GM12878 (cell line): ENCODE results near the gene HMOX1. TPM values are rescaled to one million over a fixed set of nuclear protein-coding genes. Genes with fewer than 3 reads are reported as not detected.
A peak's percentile ranks its signal among the peaks of the same experiment; 100 is the strongest.

Experiments
- ATAC-seq: fragments of 200-7000 bp; cut with Tn5 transposase; 3 replicates; pipeline ENCODE4 v1.9.1; 2020; ENCODE audit warnings: mild to moderate bottlenecking, moderate library complexity
- BruUV-seq: library from RNA; stranded (reverse); fragments of 400-500 nt; replicated peaks from 2 replicates; lab custom pipeline; 2021; lab: Mats Ljungman, UMichigan
- CTCF ChIA-PET: fragments of 300-600 bp; sonication (Branson Sonifier 250); formaldehyde crosslinking; extraction: SDS; loops from one replicate; lab custom pipeline; 2021; ENCODE audit warnings: inconsistent platforms; lab: Yijun Ruan, JAX
- POLR2A ChIA-PET: fragments of 350-600 bp; formaldehyde crosslinking; extraction: SDS; loops from one replicate; lab custom pipeline; 2021; ENCODE audit warnings: inconsistent platforms; lab: Charles Lee
- RAD21 ChIA-PET: fragments of 300-600 bp; sonication (Branson Sonifier 250); formaldehyde crosslinking; loops from one replicate; lab custom pipeline; 2023; ENCODE audit warnings: antibody characterized with exemption; ENCODE audit not compliant: unreplicated experiment; lab: Charles Lee
- SMC1A ChIA-PET: fragments of 300-600 bp; sonication (Branson Sonifier 250); formaldehyde crosslinking; loops from one replicate; lab custom pipeline; 2023; ENCODE audit not compliant: unreplicated experiment, uncharacterized antibody; lab: Charles Lee
- DNase-seq: peaks from one replicate; pipeline ENCODE4 v3.0.0-alpha.2; 2011; ENCODE audit warnings: low read depth, low spot score
- FAIRE-seq: peaks from 3 replicates; lab custom pipeline; 2011; peaks lifted over from hg19 to GRCh38; lab: Jason Lieb, UNC
- H2AFZ ChIP-seq: 2 replicates; pipeline ENCODE4 v1.6.0; 2011; ENCODE audit warnings: low read depth, low read length, control low read depth; ENCODE audit not compliant: control insufficient read depth
- H3K27ac ChIP-seq: 2 replicates; pipeline ENCODE4 v1.5.1; 2011; ENCODE audit warnings: control low read depth; ENCODE audit not compliant: control insufficient read depth, insufficient read depth
- H3K27me3 ChIP-seq, 2 experiments: replicated peaks in 1 of 2; 2 replicates each; pipeline versions ENCODE4 v1.6.0 to v1.6.1; 2011; ENCODE audit warnings: low read length in 1 of 2; ENCODE audit not compliant: control insufficient read depth in 2 of 2, insufficient read depth in 2 of 2
- H3K36me3 ChIP-seq, 2 experiments: 2 replicates each; pipeline ENCODE4 v1.5.1; 2011; ENCODE audit warnings: low read length in 1 of 2; ENCODE audit not compliant: control insufficient read depth in 2 of 2, insufficient read depth in 2 of 2
- H3K4me1 ChIP-seq: 2 replicates; pipeline ENCODE4 v1.6.1; 2011; ENCODE audit warnings: mild to moderate bottlenecking, low read length, moderate library complexity, mixed read lengths; ENCODE audit not compliant: control insufficient read depth, insufficient read depth
- H3K4me2 ChIP-seq: 2 replicates; pipeline ENCODE4 v1.6.0; 2011; ENCODE audit warnings: control low read depth; ENCODE audit not compliant: control insufficient read depth, insufficient read depth
- H3K4me3 ChIP-seq: fragments of 200-600 bp; sonication (generic); 2 replicates; pipeline ENCODE4 v1.5.1; 2016
- H3K79me2 ChIP-seq: 2 replicates; pipeline ENCODE4 v1.6.0; 2011; ENCODE audit warnings: low read length; ENCODE audit not compliant: control insufficient read depth, insufficient read depth
- H3K9ac ChIP-seq: 2 replicates; pipeline ENCODE4 v1.8.0; 2011; ENCODE audit warnings: low read length, control low read depth, mixed read lengths; ENCODE audit not compliant: control insufficient read depth, insufficient read depth
- H3K9me3 ChIP-seq: replicated peaks from 3 replicates; pipeline ENCODE4 v1.5.1; 2011; ENCODE audit warnings: mild to moderate bottlenecking, low read length; ENCODE audit not compliant: control insufficient read depth, insufficient read depth
- H4K20me1 ChIP-seq: 2 replicates; pipeline ENCODE4 v1.6.0; 2011; ENCODE audit not compliant: control insufficient read depth, insufficient read depth
- NFXL1 ChIP-seq: fragments of 450-650 bp; IDR thresholded peaks from 2 replicates; pipeline ENCODE4 v1.6.1; 2017; ENCODE audit warnings: antibody characterized with exemption, mild to moderate bottlenecking, borderline replicate concordance
- POLR2A ChIP-seq: IDR thresholded peaks from 2 replicates; pipeline ENCODE4 v1.6.1; 2011; ENCODE audit warnings: low read depth, mild to moderate bottlenecking, low read length
- POLR2AphosphoS2 ChIP-seq: IDR thresholded peaks from 2 replicates; pipeline ENCODE4 v1.6.1; 2011; ENCODE audit warnings: low read depth, mild to moderate bottlenecking, low read length, improper control_type of control experiment, moderate library complexity
- TCF12 ChIP-seq: IDR thresholded peaks from 2 replicates; pipeline ENCODE4 v1.6.1; 2011; ENCODE audit warnings: low read depth, mild to moderate bottlenecking, low read length
- WGBS: methylation state at CpG from one replicate; pipeline ENCODE4 v1.1.6; 2016; ENCODE audit warnings: low lambda C conversion rate; ENCODE audit not compliant: insufficient replicate concordance, insufficient coverage; ENCODE audit errors: missing lambda C conversion rate; 5-methylcytosine and 5-hydroxymethylcytosine counted together
- in situ Hi-C: fragments of 300-500 bp; cut with MboI; formaldehyde crosslinking; loops from 9 replicates; pipeline ENCODE4 v1.14.3; 2018; ENCODE audit warnings: mixed read lengths
- intact Hi-C: fragments of 100-400 bp; cut with micrococcal nuclease; formaldehyde crosslinking; loops from one replicate; pipeline ENCODE4 v1.14.2; 2022; ENCODE audit not compliant: unreplicated experiment
- polyA plus RNA-seq, 11 experiments: library from polyadenylated mRNA; depleted of rRNA in 4 of 11; unstranded in 6 of 11; stranded (reverse) in 5 of 11; fragments of >200 nt; fragmentation: Nextera tagmentation in 4 of 11; fragmentation: Illumina TruSeq in 1 of 11; extraction: Ambion mirVana in 4 of 11; extraction: Trizol in 1 of 11; gene quantifications; 1 replicate in 1 of 11; 2 replicates in 10 of 11; pipeline versions ENCODE4 v1.2.1 to v1.2.3, GENCODE V29; 2011 to 2016; ENCODE audit warnings: inconsistent platforms in 2 of 11, missing spikeins in 2 of 11, low read depth in 1 of 11
- total RNA-seq, 4 experiments: library from RNA; depleted of rRNA in 3 of 4; stranded (reverse); fragments of >200 nt in 3 of 4; fragmentation: Illumina TruSeq in 1 of 4; extraction: Trizol in 1 of 4; gene quantifications; 2 replicates each; pipeline versions ENCODE4 v1.2.1 to v1.2.3, GENCODE V29; 2013 to 2021

The HMOX1 gene
- total and polyA plus RNA-seq, 10 of the 15 experiments (the other 5 are each of a cell fraction or from before 2014, with no cell fraction given), result 1.5 to 36.7 (median 18.8) TPM

DNA sequence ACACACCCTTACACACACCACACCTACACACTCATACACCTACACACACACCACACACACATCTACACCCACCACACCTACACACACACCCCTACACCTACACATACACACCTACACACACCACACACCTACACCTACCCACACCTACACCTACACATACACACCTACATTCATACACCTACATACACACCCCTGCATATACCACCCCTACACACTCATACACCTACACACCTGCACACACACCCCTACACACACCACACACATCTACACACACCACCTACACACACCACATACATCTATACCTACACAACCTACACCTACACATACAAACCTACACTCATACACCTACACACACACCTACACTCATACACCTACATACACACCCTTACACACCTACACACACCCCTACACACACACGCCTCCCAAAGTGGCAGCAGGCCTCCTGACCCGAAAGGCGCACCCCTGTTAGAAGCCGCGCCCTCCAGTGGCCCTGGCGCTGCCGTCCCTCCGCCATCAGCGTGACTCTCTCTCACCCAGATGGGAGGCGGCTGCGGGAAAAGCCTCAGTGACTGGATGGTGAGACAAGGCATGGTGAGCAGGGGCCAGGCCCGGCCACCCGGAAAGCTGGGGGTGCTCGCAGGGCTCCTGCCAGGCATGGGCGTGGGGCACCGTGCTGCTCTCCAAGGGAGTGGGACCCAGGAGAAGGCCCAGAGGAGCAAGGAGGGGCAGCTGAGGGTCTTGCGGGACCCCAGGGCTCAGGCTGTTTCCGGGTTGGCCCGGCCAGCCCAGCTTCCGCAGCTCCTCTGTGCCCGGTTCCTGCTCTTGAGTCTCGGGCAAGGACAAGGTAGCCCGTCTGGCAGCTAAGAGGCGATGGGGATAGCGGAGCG is 37.0 kb upstream of the HMOX1 start:
- DNase-seq (no peak), FAIRE-seq (peak; percentile 75), ATAC-seq (no peak)
- CTCF ChIA-PET, result interaction anchor here (0.9 to 1.3 kb wide), 2 partner anchors 8 to 398 kb away, joined by 3 to 4 read pairs; no protein-coding TSS in a partner anchor
- no peak overlapping the region for H3K27ac ChIP-seq
- H3K4me2 ChIP-seq, result no peak overlapping the region
- H3K9ac ChIP-seq, result no peak overlapping the region
- H3K4me1 ChIP-seq, result peaks cover 7% of the 10 kb centered on the region
- TF ChIP-seq POLR2A (0 out of 2 replicates have a peak, but pooled peaks have one; percentile 10), POLR2AphosphoS2 (no peak)
- H3K36me3 ChIP-seq, result peaks cover 5 to 13% of the 10 kb centered on the region in 2 experiments; a peak in 2 of 4 replicates
- intact Hi-C loops, result no loop called here
- POLR2A ChIA-PET, result no interaction called here
- H3K9me3 ChIP-seq, result peaks cover 2% of the 10 kb centered on the region; the same call in 1 of the 3 replicates
- BruUV-seq, result no TSS peak
- in situ Hi-C loops, result no loop called here
- no peaks in the 10 kb centered on the region for H3K79me2 ChIP-seq
- 89% methylated on average over 22 of the region's 26 CpGs for WGBS
- no peaks in the 10 kb centered on the region for H4K20me1 ChIP-seq
- H3K27me3 ChIP-seq, result no peaks in the 10 kb centered on the region
- no peak overlapping the region for H3K4me3 ChIP-seq
- RAD21 ChIA-PET, result no interaction called here
- H2AFZ ChIP-seq, result no peak overlapping the region
- SMC1A ChIA-PET, result interaction anchor here (1.0 to 2.0 kb wide), 2 partner anchors 71 to 239 kb away, joined by 3 to 8 read pairs; no protein-coding TSS in a partner anchor

DNA sequence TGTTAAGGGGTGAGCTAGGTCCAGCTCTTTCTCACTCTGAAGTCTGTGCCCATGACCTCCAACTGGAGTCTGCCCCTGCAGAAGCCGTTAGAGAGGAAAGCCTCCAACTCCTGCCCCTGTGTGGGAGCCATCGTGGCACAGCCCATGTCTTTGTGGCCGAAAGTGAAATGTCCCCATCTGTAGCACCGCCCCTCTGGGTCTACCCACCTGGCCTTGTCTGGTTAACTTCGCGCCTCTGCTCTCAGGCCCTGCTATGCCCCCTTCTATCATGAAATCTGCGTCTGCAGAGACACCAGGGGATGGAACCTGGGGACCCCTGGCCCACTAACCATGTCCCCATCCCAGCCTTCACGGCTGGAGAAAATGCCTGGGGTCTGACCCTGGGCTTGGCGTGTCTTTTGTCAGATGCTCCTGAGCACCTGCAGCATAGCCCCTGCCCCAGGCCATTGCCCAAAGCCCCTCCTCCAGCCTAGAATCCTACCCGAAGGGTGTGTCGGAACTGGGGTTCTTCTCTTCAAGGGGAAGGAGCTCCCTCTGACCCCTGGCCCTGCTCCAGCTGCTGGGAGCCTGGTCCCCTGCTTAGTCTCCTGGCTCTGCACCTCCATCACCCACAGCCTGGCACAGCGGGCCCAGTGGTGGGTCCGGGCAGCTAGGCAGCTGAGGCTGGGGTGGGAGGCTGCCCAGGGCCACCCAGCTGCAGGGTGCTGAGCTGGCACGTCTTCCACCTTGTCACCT is 35.8 kb upstream of the HMOX1 start:
- H3K4me2 ChIP-seq, result no peak overlapping the region
- peaks cover 5 to 13% of the 10 kb centered on the region in 2 experiments; a peak in 2 of 4 replicates for H3K36me3 ChIP-seq
- no peak overlapping the region for H3K4me3 ChIP-seq
- no peak overlapping the region for H2AFZ ChIP-seq
- no peaks in the 10 kb centered on the region for H3K79me2 ChIP-seq
- WGBS, result 45% methylated on average over 14 of the region's 14 CpGs
- ChIA-PET SMC1A (interaction anchor here (1.0 to 2.0 kb wide), 2 partner anchors 70 to 238 kb away, joined by 3 to 8 read pairs; no protein-coding TSS in a partner anchor), CTCF (interaction anchor here (0.8 to 1.3 kb wide), 2 partner anchors 10 to 45 kb away, joined by 4 read pairs; partner anchors contain the start of gene TOM1), RAD21 (interaction anchor here (1.5 kb wide), 1 partner anchor 85 kb away, joined by 3 read pairs; no protein-coding TSS in a partner anchor), POLR2A (no interaction called here)
- H3K9me3 ChIP-seq, result peaks cover 2% of the 10 kb centered on the region; the same call in 1 of the 3 replicates
- intact Hi-C loops (no loop called here), in situ Hi-C loops (no loop called here)
- ATAC-seq, result peak; percentile 91
- peak; percentile 64 for FAIRE-seq
- BruUV-seq, result no TSS peak
- no peak for DNase-seq
- H3K4me1 ChIP-seq, result peaks cover 9% of the 10 kb centered on the region
- TF ChIP-seq TCF12 (0 out of 2 replicates have a peak, but pooled peaks have one; percentile 21), NFXL1 (no peak)
- no peaks in the 10 kb centered on the region for H4K20me1 ChIP-seq
- no peak overlapping the region for H3K27ac ChIP-seq
- H3K27me3 ChIP-seq, result no peaks in the 10 kb centered on the region
- no peak overlapping the region for H3K9ac ChIP-seq
